RWPE2 (cell line): ENCODE results near the gene CITED2.
A peak's percentile ranks its signal among the peaks of the same experiment; 100 is the strongest.

Source experiments
- ATAC-seq: fragments of 200-7000 bp; cut with Tn5 transposase; 3 replicates; pipeline ENCODE4 v1.9.1; 2021; ENCODE audit warnings: low read depth
- DNase-seq: peaks from one replicate; pipeline ENCODE4 v3.0.0-alpha.2; 2020; ENCODE audit warnings: low spot score
- H3K27ac ChIP-seq: fragments of 450-650 bp; 2 replicates; pipeline ENCODE4 v1.5.1; 2017; ENCODE audit warnings: mild to moderate bottlenecking; ENCODE audit not compliant: poor library complexity, severe bottlenecking
- H3K27me3 ChIP-seq: fragments of 250-450 bp; sonication (Bioruptor Pico); 2 replicates; pipeline ENCODE4 v1.5.1; 2021; ENCODE audit warnings: mild to moderate bottlenecking, moderate library complexity; ENCODE audit not compliant: insufficient read depth, poor library complexity, severe bottlenecking
- H3K36me3 ChIP-seq: fragments of 250-450 bp; sonication (Bioruptor Pico); 2 replicates; pipeline ENCODE4 v1.5.1; 2020; ENCODE audit warnings: low read depth, mild to moderate bottlenecking, moderate library complexity
- H3K4me1 ChIP-seq: fragments of 250-450 bp; sonication (Bioruptor Pico); 2 replicates; pipeline ENCODE4 v1.5.1; 2021; ENCODE audit warnings: mild to moderate bottlenecking, moderate library complexity; ENCODE audit not compliant: insufficient read depth, poor library complexity, severe bottlenecking
- H3K4me3 ChIP-seq: fragments of 250-450 bp; sonication (Bioruptor Pico); 2 replicates; pipeline ENCODE4 v1.5.1; 2021; ENCODE audit warnings: mild to moderate bottlenecking, moderate library complexity; ENCODE audit not compliant: severe bottlenecking
- H3K9me3 ChIP-seq: fragments of 250-450 bp; sonication (Bioruptor Pico); 2 replicates; pipeline ENCODE4 v1.5.1; 2021; ENCODE audit warnings: mild to moderate bottlenecking, moderate library complexity; ENCODE audit not compliant: severe bottlenecking
- TF ChIP-seq, protein P1 (sequence below): fragments of 450-650 bp; IDR thresholded peaks from one replicate; pipeline ENCODE4 v1.5.1; 2017; ENCODE audit warnings: mild to moderate bottlenecking, moderate library complexity; ENCODE audit not compliant: poor library complexity, severe bottlenecking

Gene CITED2

DNA sequence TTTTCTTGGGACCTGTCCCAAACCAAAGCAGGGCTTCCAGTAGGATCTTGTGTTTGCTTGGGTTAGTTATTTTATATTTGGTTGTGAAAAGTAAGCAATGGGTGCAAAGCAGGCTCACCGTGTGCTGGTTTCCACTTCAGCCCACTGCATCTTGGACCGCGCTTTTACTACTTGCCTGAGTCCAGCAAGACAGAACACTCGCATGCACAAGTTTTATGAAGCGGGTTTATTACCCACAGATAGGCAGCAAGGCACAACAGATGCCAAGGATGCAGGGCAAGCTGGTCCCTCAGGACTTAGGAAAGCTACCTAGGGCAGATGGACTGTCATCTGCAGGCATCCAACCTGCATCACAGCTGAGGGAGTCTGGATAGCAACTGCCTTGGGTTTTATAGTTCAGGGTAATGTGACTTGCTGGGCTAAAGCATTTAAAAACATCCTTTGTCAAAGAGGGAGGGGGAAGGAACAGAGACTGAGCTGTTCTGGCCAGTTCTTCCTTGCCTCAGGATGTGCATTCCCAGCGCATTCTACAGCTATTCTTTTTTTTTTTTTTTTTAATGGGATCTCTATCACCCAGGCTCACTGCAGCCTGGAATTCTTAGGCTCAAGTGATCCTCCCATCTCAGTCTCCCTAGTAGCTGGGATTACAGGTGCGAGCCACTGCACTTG, 18.5 kb downstream of the CITED2 start:
- ATAC-seq (no peak), DNase-seq (no peak)
- H3K36me3 ChIP-seq = no peaks in the 10 kb centered on the region
- H3K27me3 ChIP-seq = no peaks in the 10 kb centered on the region
- no peak overlapping the region for H3K4me3 ChIP-seq
- no peaks in the 10 kb centered on the region for H3K4me1 ChIP-seq
- H3K9me3 ChIP-seq = no peaks in the 10 kb centered on the region
- no peak overlapping the region for H3K27ac ChIP-seq
- TF ChIP-seq, protein P1, sequence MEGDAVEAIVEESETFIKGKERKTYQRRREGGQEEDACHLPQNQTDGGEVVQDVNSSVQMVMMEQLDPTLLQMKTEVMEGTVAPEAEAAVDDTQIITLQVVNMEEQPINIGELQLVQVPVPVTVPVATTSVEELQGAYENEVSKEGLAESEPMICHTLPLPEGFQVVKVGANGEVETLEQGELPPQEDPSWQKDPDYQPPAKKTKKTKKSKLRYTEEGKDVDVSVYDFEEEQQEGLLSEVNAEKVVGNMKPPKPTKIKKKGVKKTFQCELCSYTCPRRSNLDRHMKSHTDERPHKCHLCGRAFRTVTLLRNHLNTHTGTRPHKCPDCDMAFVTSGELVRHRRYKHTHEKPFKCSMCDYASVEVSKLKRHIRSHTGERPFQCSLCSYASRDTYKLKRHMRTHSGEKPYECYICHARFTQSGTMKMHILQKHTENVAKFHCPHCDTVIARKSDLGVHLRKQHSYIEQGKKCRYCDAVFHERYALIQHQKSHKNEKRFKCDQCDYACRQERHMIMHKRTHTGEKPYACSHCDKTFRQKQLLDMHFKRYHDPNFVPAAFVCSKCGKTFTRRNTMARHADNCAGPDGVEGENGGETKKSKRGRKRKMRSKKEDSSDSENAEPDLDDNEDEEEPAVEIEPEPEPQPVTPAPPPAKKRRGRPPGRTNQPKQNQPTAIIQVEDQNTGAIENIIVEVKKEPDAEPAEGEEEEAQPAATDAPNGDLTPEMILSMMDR = no peak

DNA sequence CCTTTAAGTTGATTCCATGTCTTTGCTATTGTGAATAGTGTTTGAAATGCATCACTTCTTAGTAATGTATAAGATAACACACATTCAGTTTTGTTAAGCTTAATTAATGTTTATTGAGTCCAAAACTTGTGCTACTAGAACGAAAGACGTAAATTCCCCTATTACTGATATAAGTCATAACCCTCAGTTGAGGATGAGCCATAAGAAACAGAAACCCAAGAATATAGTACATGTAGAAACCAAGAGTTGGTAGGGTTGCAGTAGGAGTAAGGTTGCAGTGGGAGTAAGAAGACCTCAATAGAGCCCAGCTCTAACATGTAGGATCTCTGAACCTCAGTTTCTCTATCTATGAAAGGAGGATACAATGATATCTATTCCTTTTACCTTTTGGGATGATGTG, 19.3 kb downstream of the CITED2 start:
- Histone ChIP-seq H3K27ac (no peak overlapping the region), H3K9me3 (no peaks in the 10 kb centered on the region), H3K4me1 (no peaks in the 10 kb centered on the region), H3K36me3 (no peaks in the 10 kb centered on the region), H3K4me3 (no peak overlapping the region), H3K27me3 (no peaks in the 10 kb centered on the region)
- no peak for ATAC-seq
- TF ChIP-seq, protein P1 = no peak
- DNase-seq = no peak

DNA sequence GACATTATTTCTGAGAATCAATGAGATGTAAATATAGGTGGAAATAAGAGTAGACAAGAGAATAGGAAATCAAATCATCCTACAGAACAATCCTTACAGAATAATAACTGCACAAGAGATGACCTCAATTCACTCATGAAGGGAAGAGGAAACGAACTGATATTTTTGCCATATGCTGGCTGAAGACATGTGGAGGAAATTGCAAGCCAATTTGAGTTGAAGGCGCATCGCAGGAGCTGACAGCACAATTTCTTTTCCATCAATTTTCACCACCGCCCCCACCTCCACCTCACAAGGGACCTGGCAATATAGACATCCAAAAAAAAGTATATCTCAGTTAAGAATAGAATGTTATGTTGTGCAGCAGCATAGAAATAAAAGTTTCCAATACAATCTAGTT, 20.3 kb downstream of the CITED2 start:
- H3K27ac ChIP-seq = no peak overlapping the region
- no peak for DNase-seq
- ATAC-seq = no peak

DNA sequence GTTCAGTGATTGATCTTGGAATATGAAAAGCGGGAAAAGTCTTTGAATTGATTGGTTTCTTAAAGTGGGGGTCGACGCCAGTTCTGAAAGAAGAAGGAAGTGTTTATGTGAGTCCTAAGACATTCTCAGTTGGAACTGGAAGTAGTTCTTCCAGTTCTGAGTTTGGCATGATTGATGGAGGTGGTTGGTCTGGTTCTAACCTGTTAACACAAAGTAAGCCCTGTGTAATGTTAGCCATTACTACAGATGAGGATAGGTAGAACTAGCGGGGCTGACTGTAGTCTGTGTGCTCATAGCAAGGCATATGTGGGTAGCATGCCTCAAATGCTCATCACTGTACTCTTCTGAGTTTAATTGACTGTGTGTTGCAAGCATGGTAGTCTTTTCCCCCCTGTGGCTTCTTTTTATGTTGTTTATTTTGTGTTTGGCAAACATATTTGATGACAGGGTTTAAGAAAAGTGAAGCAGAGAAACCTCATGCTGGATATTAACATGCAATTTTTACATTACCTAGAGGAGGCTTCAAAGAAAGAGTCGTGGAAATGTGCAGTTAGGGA, 24.9 kb downstream of the CITED2 start:
- TF ChIP-seq, protein P1 = no peak
- ATAC-seq (peak; percentile 31; the same call in 2 of the 3 replicates), DNase-seq (no peak)
- no peak overlapping the region for H3K4me3 ChIP-seq
- no peaks in the 10 kb centered on the region for H3K4me1 ChIP-seq
- H3K27me3 ChIP-seq = no peaks in the 10 kb centered on the region
- no peaks in the 10 kb centered on the region for H3K9me3 ChIP-seq
- no peak overlapping the region for H3K27ac ChIP-seq
- H3K36me3 ChIP-seq = no peaks in the 10 kb centered on the region

More for the DNA sequence above, 20.3 kb downstream of the CITED2 start:
- H3K9me3 ChIP-seq = no peaks in the 10 kb centered on the region
- TF ChIP-seq, protein P1 = no peak
- H3K27me3 ChIP-seq = no peaks in the 10 kb centered on the region
- no peaks in the 10 kb centered on the region for H3K4me1 ChIP-seq
- no peak overlapping the region for H3K4me3 ChIP-seq
- H3K36me3 ChIP-seq = no peaks in the 10 kb centered on the region

DNA sequence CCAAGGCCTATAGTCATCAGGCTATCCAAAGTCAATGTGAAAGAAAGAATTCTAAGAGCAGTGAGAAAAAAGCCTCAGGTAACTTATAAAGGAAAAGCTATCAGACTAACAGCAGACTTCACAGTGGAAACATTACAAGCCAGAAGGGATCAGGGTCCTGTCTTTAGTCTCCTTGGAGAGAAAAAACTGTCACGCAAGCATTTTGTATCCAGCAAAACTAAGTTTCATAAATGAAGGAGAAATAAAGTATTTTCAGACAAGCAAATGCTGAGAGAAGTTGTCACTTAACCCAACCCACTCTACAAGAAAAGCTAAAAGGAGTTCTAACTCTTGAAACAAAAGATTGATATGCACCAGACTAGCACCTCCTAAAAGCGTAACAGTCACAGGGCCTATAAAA, 28.1 kb downstream of the CITED2 start:
- no peak for ATAC-seq
- Histone ChIP-seq H3K36me3 (no peaks in the 10 kb centered on the region), H3K4me3 (no peak overlapping the region), H3K27me3 (no peaks in the 10 kb centered on the region), H3K27ac (no peak overlapping the region), H3K9me3 (no peaks in the 10 kb centered on the region), H3K4me1 (no peaks in the 10 kb centered on the region)
- no peak for DNase-seq
- TF ChIP-seq, protein P1 = no peak
